ENCODE data around the gene PRDM12.

PRDM12 gene

DNA sequence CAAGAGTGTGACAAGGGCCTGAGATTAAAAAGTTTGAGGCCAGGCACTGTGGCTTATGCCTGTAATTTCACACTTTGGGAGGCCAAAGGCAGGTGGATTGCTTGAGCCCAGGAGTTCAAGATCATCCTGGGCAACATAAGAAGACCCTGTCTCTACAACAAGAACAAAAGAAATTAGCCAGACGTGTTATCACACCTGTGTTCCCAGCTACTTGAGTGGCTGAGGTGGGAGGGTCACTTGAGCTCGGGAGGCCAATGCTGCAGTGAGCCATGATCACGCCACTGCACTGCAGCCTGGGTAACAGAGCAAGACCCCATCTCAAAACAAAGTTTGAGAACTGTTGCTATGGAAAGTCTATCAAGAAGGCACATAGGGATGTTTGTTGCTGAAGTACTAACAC, 54.2 kb downstream of the PRDM12 start:
- DNase-seq (ENCODE audit: low read depth in 2 of 3, low spot score in 2 of 3) = no peak

GRCh38 chr9:130720762-130721161, 56.4 kb downstream of the PRDM12 start:
- no peak for DNase-seq (ENCODE audit: low read depth in 2 of 3, low spot score in 2 of 3)

DNA sequence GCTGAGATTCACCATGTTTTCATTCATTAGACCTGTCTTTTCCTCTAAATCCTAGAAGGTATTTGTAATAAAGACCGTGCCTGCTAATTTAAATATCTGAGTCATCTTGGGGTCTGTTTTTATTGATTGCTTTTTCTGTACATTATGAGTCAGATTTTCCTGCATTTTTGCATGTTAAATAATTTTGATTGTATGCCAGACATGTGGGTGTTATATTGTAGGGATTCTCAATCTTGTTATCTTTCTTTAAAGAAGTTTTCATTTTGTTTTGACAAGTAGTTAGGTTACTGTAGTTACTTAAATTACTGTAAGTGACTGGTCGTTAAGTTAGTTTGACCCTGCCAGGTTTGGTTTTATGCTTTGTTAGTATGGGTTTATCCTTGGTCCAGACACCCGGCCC, 64.3 kb downstream of the PRDM12 start:
- no peak for DNase-seq (ENCODE audit: low read depth in 2 of 3, low spot score in 2 of 3)

- no peak for DNase-seq (ENCODE audit: low read depth in 2 of 3, low spot score in 2 of 3)
These were observed 64.8 kb downstream of the PRDM12 start for GRCh38 chr9:130729145-130729544.

DNA sequence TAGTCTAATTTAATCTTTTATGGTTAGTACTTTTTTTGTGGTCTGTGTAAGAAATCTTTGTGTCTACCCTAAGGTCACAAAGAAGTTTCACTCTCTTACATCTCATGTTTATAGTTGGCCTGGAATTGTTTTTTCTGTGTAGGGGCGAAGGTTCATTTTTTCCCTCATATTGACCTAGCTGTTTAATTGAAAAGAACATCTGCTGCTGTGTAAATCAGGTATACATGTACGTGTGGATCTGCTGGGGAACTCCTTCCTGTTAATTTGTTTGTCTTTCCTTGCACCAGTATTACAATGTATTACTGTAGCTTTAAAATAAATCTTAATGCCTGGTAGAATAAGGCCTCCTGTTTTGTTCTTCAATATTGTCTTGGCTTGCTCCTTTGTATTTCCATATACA, 67.0 kb downstream of the PRDM12 start:
- no peak for DNase-seq (ENCODE audit: low read depth in 2 of 3, low spot score in 2 of 3)

- DNase-seq (ENCODE audit: low read depth in 2 of 3, low spot score in 2 of 3) = no peak
These were observed 67.7 kb downstream of the PRDM12 start for GRCh38 chr9:130732136-130732535.

All from activated CD8-positive, alpha-beta memory T cell treated with anti-CD3 and anti-CD28 coated beads for 48 hours (primary cell).